HG03342 (cell line): ENCODE measurements around the gene GSTK1.
"Not testable (repeated sequence)": the region's sequence is repeated elsewhere in the genome, so short reads cannot be mapped to it uniquely, and the experiment has no call there.

Experiments used
- ATAC-seq: cut with Tn5 transposase; IDR thresholded peaks from one replicate; pipeline ENCODE4 v1.9.1; 2021; ENCODE audit warnings: mild to moderate bottlenecking, moderate library complexity; ENCODE audit not compliant: unreplicated experiment

GSTK1 gene

DNA sequence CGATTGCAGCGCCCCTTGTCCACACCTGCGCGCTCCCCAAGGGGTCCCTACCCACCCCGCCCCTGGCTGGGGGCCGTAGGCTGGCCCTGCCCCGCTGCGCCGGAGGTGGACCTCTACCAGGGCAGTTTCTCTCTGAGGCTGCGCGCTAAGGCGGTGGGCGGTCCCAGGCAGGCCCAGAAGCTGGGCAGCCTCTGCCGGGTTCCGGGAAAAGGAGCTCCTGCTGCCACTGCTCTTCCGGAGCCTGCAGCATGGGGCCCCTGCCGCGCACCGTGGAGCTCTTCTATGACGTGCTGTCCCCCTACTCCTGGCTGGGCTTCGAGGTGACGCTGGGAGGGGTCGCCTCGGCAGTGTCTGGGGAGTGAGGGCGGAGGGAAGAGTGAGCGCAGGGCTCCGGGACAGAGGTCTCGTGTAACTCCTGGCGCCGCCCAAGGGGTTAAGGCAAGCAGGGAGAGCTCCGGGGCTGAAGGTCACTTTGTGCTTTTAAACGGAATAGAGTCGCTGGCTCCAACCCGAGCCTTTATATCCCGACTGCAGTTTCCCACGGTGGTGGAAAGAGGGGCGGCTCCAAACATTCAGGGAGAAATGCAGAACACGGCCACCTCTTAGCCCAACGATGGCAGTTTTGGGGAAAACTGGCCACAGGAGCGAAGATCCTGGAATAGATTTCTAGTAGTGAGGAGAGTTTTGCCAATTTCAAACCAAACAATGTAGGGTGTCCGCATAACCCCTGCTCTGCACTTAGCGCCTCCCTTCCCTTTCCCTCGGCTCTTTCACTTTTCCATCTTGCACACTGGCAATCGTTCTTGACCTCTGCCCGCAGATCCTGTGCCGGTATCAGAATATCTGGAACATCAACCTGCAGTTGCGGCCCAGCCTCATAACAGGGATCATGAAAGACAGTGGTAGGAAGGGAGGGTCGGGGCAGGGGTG lies at the start of gene GSTK1:
Gene GSTK1 (plus strand): TSS at position 176 of the 930 bp plus-strand sequence. CDS start 73 bp downstream, at position 249.
- ATAC-seq: peak; percentile 89

DNA sequence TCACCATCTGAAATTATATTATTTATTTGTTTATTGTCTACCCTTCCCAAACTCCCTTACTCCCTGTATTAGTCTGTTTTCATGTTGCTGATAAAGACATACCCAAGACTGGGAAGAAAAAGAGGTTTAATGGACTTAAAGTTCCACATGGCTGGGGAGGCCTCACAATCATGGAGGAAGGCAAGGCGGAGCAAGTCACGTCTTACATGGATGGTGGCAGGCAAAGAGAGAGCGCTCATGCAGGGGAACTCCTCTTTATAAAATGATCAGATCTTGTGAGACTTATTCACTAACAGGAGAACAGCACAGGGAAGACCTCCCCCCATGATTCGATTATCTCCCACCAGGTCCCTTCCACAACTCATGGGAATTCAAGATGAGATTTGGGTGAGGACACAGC lies 49.8 kb upstream of the GSTK1 start:
- not testable (repeated sequence) for ATAC-seq

DNA sequence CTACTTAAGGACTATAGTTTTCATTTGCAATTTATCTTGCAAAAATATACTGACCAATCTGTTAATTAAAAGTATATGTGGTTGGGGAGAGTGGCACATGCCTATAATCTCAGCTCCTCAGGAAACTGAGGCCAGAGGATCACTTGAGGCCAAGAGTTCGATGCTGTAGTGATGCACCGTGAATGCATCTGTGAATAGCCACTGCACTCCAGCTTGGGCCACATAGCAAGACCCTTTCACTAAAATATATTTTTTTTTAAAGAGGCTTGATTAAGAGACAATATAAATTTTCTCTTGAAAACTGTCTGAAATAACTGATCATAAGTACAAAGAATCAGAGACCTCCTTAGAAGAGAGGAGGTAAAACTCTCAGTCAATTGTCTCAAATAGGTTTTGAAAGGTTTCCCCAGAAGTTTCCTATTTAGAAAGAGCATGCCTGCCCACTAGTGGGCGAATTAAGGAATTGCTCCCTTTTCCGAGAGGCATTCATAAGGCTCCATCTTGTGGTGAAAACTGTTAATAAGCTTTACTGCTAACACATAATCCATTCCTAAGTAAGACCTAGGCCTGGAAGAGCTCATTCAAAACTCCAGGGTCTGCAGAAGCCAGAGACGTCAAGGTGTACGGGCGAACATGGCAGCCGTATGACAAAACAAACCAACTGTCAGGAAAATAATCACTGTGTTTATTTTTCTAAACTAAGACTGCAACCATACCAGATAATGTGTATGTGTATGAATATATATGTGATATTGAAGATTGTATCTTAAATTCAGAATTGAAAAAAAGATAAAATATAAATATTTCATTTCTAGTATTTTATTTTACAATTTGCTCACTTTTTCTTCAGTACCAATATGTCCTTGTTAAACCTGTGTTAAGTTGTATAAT lies 48.2 kb upstream of the GSTK1 start:
- peak; percentile 92 for ATAC-seq

DNA sequence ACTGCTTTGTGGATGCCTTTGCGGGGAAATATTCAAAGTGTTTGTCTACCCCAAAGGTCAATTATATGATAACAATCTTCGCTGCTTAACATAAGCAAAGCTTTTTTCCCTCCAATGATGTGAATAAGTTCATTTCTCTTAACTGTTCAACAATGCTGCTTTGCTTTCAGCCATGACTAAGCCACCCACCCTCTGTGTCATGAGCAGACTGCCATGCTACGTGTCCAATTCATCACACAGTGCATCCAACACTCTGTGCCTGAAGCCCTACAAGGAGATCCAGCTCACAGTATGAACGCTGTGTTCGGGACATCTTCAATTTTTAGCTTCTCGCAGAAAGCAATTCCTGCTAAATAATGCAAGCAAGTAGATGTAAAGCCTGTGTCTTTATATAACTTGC lies 47.1 kb upstream of the GSTK1 start:
- ATAC-seq: no peak

DNA sequence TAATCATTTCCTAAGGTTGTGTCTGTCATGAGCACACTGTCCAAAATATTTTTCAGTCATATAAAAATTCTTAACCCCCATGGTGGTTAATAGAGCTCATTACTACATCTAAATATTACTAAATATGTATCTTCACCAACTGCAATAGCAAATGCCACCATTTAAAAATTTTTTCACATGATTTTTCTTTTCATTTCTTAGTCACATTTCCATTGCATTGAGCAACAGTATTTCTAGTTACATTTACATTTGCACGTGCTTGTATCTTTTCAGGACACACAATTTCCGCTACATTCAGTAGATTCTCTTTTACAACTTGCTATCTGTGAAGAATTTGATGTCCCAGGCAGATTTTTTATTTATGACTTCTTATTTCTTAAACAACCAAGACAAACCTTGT lies 46.6 kb upstream of the GSTK1 start:
- ATAC-seq: no peak

DNA sequence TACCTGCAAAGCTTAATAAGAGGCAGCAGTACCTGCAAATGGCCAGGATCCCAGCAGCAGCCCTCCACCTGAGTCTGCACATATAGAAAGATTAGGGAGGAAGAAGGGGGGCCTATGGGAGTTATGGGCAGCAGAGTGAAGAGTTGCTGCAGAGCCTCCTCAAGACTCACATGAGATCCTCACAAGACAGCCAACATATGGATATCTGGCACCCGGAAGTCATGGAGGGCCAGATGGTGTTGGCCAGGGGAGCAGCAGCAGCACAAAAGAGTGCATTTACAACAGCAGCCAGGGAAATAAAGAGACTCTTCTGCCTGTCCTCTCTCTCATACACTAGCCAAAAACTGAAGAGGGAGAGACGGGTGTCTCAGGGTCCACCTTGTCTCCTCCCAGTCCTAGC lies 45.4 kb upstream of the GSTK1 start:
- ATAC-seq: no peak

DNA sequence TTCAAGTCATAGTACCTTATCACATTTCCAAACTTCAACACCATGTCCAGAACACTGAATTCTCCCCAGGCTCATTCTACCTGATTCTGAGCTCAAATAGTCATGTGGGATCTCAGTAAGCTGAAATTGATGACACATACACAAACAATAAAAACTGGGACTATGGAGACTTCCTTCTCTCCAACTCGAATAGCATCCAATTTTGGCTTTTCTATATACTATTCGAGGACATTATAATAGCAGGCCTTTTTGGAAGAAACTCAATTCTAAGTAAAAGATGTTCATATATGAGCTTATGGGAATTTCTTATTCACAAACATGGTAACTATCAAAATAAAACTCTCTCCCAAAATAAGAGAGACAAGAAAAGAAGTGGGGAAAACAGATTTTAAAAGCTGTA lies 42.0 kb upstream of the GSTK1 start:
- ATAC-seq: no peak

DNA sequence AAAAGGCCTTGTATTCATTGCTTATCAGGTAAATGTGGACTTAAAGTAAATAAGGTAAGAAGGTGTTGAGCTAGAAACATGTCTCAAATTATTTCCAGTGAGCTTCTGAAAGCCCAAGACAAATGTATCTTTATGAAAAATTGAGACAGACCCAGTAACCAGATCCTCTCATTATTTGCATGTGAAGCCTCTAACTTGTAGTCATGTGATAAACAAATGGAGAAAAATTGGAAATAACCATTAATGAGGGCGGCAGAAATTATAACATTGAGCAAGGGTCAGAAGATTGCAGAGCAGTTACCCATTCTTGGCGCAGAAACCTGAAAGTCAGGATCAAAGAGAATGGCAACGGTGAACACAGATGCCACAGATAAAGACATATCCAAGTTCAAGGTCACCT lies 41.5 kb upstream of the GSTK1 start, which contains the start of gene TAS2R40:
Gene TAS2R40 (plus strand): TSS at position 301 of the 400 bp plus-strand sequence. CDS start 42 bp downstream, at position 343.
- no peak for ATAC-seq

DNA sequence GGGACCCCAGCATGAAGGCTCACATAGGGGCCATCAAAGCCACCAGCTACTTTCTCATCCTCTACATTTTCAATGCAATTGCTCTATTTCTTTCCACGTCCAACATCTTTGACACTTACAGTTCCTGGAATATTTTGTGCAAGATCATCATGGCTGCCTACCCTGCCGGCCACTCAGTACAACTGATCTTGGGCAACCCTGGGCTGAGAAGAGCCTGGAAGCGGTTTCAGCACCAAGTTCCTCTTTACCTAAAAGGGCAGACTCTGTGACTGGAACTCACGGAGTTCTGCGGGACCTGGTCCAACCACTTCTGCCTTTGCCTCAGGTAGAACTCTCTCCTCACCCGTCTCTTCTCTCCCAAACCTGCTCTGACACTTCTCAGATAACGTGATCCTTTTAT lies 40.5 kb upstream of the GSTK1 start:
- no peak for ATAC-seq

DNA sequence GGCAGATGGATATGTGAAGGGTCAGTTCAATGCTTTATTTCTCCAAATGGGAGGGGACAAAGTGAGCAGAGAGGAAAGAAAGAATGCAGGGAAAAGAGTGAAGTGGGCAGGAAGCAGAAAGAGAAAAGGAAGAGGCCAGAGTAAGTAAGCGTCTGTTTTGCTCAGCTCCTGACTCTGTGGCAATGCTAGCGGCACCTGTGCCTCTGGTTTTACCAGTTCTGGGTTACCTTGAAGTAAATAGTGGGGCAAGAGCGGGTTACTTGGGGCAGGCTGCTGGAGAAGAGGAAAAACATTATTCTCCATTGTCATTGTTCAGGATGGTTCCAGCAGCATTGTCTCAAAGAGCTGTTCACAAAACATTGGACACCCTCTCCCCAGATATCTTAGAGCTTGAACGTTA lies 39.5 kb upstream of the GSTK1 start:
- ATAC-seq: no peak

DNA sequence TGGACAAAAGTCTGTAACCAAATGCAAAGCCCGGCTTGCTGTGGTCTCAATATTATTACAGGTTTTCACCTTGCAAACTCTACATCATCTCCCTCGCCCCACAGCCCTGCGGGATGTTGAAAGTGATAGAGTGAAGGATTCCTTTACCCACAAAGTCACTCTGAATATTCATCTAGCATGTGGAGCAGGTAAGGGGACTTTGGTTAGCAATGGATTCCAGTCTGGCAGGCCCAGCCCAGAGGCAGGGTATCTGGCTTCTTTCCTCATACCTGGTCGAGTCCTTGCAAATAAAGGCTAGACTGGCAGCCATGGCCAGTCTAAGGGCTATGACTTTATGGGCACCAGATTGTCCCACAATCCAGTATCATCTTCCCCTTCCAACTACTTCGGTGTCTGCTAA lies 38.2 kb upstream of the GSTK1 start:
- ATAC-seq: no peak

DNA sequence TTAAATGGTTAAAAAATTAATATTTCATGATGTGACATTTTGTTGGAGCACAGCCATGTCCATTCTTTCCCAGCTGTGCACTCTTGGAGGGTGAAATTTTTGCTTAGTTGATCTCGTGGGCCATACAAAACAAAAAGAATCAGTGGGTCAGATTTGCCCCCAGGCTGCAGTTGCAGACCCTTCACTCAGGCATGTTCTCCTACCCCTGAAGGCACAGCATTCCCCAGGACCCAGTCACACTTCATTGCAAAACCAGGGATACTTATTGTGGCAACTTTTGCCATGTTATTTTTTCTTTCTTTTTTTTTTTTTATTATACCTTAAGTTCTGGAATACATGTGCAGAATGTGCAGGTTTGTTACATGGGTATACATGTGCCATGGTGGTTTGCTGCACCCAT lies 35.4 kb upstream of the GSTK1 start:
- ATAC-seq: no peak

DNA sequence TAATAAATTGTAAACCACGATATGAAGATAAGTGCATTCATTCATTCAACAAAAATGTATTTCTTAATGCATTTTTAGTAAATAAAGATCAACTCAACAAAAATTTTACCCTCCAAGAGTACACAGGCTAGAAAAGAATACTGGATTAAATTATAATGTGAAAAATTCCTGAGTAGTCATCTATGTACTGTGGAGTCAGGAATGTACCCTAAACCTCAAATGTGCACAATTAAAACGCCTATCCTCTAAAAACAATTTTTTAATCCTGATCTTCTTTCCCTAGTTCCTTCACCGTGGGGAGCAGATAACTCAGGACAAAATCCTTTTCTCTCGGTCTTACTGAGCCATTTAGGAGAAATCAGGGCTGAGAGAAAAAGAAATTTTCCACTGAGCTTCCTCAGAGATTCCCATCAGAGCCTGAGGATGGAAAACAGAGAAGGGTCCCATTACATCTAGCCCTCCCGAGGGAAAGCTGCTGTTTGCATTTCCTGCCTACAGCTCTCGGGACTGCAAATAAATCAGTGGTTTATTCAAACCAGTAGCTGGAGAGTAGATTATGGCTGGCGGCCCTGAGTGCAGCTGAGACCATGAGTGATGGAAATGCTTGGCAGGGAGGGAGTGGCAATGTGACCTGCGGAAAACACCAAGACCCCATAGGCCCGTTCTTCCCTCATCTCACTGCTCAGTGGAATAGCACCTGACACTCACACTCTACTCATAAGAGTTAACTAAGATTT lies 34.0 kb upstream of the GSTK1 start:
- no peak for ATAC-seq

DNA sequence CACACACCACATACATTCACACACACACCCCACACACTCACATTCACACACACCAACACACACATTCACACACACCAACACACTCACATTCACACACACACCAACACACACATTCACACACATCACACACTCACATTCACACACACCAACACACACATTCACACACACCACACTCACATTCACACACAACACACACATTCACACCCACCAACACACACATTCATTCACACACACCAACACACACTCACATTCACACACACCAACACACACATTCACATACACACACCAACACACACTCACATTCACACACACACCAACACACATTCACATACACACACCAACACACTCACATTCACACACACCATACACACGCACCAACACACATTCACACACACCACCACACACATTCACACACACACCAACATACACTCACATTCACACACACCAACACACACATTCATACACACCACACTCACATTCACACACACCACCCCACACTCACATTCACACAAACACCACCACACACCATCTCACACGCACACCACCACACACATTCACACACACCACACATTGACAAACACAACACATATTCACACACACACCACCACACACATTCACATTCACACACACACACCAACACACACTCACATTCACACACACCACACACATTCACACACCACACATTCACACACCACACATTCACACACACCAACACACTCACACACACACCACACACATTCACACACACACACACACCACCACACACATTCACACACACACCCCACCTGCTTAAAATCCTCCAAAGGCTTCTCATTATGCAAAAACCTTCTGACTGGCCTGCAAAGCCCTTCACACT lies 32.4 kb upstream of the GSTK1 start:
- ATAC-seq: no peak

DNA sequence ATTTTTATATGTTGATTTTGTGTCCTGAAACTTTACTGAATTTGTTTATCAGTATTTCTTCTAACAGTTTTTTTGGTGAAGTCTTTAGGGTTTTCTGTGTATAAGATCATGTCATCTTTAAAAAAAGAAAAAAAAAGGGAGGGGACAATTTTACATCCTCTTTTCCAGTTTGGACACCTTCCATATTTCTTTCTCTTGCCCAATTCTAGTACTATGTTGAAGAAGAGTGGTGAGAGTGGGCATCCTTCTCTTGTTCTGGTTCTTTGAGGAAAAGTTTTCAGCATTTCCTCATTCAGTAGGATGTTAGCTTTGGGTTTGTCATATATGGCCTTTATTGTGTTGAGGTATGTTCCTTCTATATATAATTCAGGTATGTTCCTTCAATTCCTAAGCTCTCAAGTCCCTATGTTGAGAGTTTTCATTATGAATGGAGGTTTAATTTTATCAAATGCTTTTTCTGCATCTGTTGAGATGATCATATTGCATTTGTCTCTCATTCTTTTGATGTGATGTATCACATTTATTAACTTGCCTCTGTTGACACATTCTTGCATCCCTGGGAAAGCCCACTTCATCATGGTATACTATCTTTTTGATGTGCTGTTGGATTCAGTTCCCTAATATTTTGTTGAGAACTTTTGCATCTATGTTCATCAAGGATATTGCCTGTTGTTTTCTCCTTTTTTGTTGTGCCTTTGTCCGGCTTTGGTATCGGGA lies 29.3 kb upstream of the GSTK1 start:
- ATAC-seq: no peak

DNA sequence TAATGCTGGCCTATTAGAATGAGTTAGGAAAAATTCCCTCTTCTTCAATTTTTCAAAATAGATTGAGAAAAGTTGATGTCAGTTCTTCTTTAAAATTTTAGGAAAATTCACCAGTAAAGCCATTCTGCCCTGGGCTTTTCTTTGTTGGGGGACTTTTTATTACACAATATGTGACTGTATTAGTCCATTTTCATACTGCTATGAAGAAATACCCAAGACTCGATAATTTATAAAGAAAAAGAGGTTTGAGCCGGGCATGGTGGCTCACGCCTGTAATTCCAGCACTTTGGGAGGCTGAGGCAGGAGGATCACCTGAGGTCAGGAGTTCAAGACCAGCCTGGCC lies 28.7 kb upstream of the GSTK1 start:
- ATAC-seq: no peak

DNA sequence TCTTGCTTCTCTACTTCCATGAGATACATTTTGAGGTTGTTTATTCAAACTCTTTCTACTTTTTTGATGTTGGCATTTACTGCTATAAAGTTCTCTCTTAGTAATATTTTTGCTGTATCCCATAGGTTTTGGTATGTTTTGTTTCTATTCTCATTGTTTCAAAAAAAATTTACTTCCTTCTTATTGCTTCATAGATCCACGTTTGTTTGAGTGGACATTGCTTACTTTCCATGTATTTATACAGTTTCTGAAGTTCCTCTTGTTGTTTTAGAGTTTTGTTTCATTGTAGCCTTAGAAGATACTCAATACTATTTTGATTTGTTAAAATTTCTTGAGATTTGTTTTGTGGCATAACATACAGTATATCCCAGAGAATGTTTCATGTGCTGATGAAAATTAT lies 27.7 kb upstream of the GSTK1 start:
- no peak for ATAC-seq

DNA sequence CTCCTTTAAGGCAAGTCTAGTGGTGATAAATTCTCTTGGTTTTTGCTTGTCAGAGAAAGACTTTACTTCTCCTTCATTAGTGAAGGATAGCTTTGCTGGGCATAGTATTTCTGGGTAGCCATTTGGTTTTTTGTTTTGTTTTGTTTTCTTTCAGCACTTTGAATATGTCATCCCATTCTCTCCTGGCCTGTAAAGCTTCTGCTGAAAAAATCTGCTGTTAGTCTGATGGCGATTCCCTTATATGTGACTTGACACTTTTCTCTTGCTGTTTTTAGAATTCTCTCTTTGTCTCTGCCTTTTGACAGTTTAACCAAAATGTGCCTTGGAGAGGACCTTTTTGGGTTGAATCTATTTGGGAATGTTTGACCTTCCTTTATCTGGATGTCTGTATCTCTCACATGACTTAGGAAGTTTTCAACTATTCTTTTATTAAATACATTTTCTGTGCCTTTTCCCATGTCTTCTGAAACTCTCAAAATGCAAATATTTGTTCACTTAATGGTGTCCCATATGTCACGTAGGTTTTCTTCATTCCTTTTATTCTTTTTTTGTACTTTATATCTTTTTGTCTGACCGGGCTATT lies 26.7 kb upstream of the GSTK1 start:
- ATAC-seq: no peak

DNA sequence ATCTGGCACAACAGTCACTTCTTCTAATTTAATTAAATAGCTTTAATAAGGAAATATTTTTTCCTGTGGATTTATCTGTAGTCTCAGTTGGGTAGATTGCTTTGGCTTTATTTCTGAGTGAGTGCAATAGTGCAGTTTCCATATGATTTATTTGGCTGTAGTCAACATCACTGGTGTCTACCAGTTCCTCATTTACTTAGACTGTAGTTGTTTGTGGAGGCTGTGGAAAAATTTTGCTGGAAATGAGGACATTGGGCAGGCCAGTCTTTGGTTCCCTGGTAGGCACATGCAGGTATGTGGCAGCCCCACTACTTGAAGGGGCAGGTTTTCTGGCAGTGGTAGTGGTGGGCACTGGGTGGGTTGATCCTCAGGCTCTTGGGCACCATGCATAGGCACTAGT lies 25.9 kb upstream of the GSTK1 start:
- no peak for ATAC-seq
